ENCODE measurements around the gene SNX3.
"Not testable (repeated sequence)": the region's sequence is repeated elsewhere in the genome, so short reads cannot be mapped to it uniquely, and the experiment has no call there.

SNX3 gene

GRCh38 chr6:108260809-108261569 is at the start of gene SNX3:
Gene SNX3, minus strand, starts transcription at chr6:108261040. Its CDS starts 119 bp downstream, at chr6:108260921.
- DNase-seq (ENCODE audit: low read depth in 2 of 2) = peak; percentile 89 to 91

GRCh38 chr6:108309844-108310243 is 49.0 kb upstream of the SNX3 start:
- no peak for DNase-seq (ENCODE audit: low read depth in 2 of 2)

- not testable (repeated sequence) for DNase-seq (ENCODE audit: low read depth in 2 of 2)
Measured at GRCh38 chr6:108308641-108309040, 47.8 kb upstream of the SNX3 start.

- DNase-seq (ENCODE audit: low read depth in 2 of 2) = no peak
Measured at GRCh38 chr6:108304646-108305045, 43.8 kb upstream of the SNX3 start.

- DNase-seq (ENCODE audit: low read depth in 2 of 2) = no peak
Measured at GRCh38 chr6:108302386-108302785, 41.5 kb upstream of the SNX3 start.

- no peak for DNase-seq (ENCODE audit: low read depth in 2 of 2)
Measured at GRCh38 chr6:108295676-108296075, 34.8 kb upstream of the SNX3 start.

- peak; percentile 79 to 81 for DNase-seq (ENCODE audit: low read depth in 2 of 2)
Measured at GRCh38 chr6:108294727-108295625, 34.1 kb upstream of the SNX3 start, which contains the start of gene AFG1L. Gene AFG1L, plus strand, starts transcription at chr6:108295054. Its CDS starts 26 bp downstream, at chr6:108295080.

GRCh38 chr6:108294297-108294726 is 33.5 kb upstream of the SNX3 start:
- DNase-seq (ENCODE audit: low read depth in 2 of 2) = no peak

GRCh38 chr6:108293527-108294296 is 32.9 kb upstream of the SNX3 start:
- DNase-seq (ENCODE audit: low read depth in 2 of 2) = no peak

GRCh38 chr6:108292561-108292960 is 31.7 kb upstream of the SNX3 start:
- not testable (repeated sequence) for DNase-seq (ENCODE audit: low read depth in 2 of 2)

- no peak for DNase-seq (ENCODE audit: low read depth in 2 of 2)
Measured at GRCh38 chr6:108291091-108291490, 30.3 kb upstream of the SNX3 start.

- no peak for DNase-seq (ENCODE audit: low read depth in 2 of 2)
Measured at GRCh38 chr6:108288742-108289141, 27.9 kb upstream of the SNX3 start.

GRCh38 chr6:108287373-108287772 is 26.5 kb upstream of the SNX3 start:
- DNase-seq (ENCODE audit: low read depth in 2 of 2) = no peak

- no peak for DNase-seq (ENCODE audit: low read depth in 2 of 2)
Measured at GRCh38 chr6:108286366-108286765, 25.5 kb upstream of the SNX3 start.

- no peak for DNase-seq (ENCODE audit: low read depth in 2 of 2)
Measured at GRCh38 chr6:108285381-108285780, 24.5 kb upstream of the SNX3 start.

GRCh38 chr6:108277831-108278230 is 17.0 kb upstream of the SNX3 start:
- no peak for DNase-seq (ENCODE audit: low read depth in 2 of 2)

- DNase-seq (ENCODE audit: low read depth in 2 of 2) = no peak
Measured at GRCh38 chr6:108277295-108277694, 16.5 kb upstream of the SNX3 start.

- no peak for DNase-seq (ENCODE audit: low read depth in 2 of 2)
Measured at GRCh38 chr6:108275976-108276375, 15.1 kb upstream of the SNX3 start.

- no peak for DNase-seq (ENCODE audit: low read depth in 2 of 2)
Measured at GRCh38 chr6:108274546-108274945, 13.7 kb upstream of the SNX3 start.

- DNase-seq (ENCODE audit: low read depth in 2 of 2) = not testable (repeated sequence)
Measured at GRCh38 chr6:108269955-108270354, 9.1 kb upstream of the SNX3 start.

GRCh38 chr6:108268845-108269244 is 8.0 kb upstream of the SNX3 start:
- no peak for DNase-seq (ENCODE audit: low read depth in 2 of 2)

GRCh38 chr6:108263371-108263770 is 2.5 kb upstream of the SNX3 start:
- DNase-seq (ENCODE audit: low read depth in 2 of 2) = no peak

Data from stimulated activated CD8-positive, alpha-beta memory T cell treated with anti-CD3 and anti-CD28 coated beads, Interleukin-15, amount 100 ng/mL, for 48 hours (primary cell).